AML-193 (cell line): ENCODE results near the gene ART3.

Source experiments
- DNase-seq, 2 experiments: peaks; one replicate each; lab custom pipeline; 2025; lab: John Stamatoyannopoulos, UW

Gene ART3

DNA sequence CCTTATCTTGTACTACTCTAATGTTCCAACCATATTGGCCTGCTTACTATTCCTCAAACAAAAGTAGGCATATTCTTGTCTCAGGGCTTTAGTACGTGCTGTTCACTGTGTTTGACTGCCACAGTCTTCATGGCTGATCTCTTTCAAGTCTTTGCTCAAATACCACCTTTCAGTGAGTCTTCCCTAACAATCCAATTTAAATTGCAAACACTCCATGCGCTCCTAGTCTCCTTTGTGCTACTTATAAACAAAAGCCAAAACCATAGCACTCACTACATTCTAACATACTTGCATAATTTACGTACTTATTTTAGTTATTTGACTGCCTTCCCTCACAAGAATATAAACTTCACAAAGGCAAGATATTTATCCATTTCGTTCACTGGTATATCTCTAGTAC, 1.7 kb upstream of the ART3 start:
- no peak for DNase-seq

GRCh38 chr4:76074993-76075600, 588 bp downstream of the ART3 start:
- DNase-seq = no peak

GRCh38 chr4:76078033-76078613, 3.6 kb downstream of the ART3 start:
- DNase-seq = no peak

- no peak for DNase-seq
Observed at GRCh38 chr4:76083386-76083988, 9.0 kb downstream of the ART3 start.

DNA sequence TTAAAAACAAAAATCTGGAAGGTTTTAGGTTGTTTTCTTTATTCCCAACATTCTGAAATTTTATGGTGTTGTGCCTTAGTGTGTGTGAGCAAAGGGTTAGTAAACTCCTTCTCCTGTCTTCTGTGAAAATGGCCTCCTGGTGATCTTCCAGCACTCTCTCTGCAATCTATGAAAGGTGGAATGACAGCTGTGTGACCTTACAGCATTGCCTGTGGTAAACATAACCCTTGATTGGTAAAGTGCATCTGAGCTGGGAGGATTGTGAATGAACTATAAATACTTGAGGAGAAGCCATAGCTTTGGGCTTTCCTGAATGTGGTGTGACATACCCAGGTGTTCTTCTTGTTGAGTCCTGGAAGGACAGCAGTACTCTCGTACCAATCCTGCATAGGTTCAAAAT, 10.0 kb downstream of the ART3 start:
- no peak for DNase-seq

DNA sequence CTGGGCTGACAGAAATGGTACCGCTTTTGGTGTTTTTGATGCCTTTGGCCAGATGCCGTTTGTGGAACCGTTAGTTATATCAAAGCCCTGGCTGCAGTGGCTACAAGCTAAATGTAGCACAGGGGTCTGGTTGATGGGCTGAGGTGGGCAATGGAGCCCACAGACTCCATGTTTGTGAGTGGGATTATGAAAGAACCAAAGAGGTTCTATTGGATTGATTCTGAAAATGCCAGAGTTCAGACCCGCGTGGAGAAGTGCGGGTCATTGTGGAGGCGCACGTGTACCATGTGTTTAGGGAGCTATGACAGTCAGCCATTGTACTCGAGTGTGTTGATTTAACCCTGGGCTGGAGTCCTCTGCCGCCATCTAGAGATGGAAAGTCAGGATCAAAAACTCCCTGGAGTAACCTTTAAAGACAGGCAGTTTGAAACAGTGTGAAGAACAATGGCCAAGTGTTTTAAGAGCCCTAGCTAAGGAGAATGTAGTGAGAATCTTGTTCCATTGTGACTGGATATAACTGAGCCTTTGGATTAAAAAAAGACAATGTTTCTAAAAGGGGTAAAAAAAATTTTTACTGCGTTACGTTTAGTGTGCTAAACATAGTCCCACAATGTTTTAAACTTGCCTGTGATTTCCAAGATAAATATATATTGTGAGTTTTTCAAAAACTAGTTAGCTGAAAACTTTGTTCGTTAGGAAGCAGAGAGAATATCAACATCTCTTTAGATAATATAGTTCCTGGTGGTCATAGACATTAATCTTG, 12.7 kb downstream of the ART3 start:
- DNase-seq = peak in 1 of 2 experiments; percentile 20

- no peak for DNase-seq
Observed at GRCh38 chr4:76088719-76089118, 14.2 kb downstream of the ART3 start.

GRCh38 chr4:76090241-76090691, 15.8 kb downstream of the ART3 start:
- DNase-seq = peak; percentile 96

DNA sequence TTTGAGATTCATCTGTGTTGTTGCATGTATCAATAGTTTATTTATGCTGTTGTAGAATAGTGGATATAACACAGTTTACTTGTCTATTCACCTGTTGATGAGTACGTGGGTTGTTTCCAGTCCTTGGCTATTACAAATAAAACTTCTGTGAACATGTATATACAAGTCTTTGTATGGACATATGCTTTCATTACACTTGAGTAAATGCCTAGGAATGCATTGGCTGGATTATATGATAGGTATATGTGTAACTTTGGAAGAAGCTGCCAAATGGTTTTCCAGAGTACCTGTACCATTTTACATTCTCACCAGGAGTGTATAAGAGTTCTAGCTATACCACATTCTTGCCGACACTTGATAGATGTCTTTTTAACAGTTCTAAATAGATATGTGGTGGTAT, 16.5 kb downstream of the ART3 start:
- no peak for DNase-seq

- DNase-seq = no peak
Observed at GRCh38 chr4:76095568-76095967, 21.1 kb downstream of the ART3 start.

DNA sequence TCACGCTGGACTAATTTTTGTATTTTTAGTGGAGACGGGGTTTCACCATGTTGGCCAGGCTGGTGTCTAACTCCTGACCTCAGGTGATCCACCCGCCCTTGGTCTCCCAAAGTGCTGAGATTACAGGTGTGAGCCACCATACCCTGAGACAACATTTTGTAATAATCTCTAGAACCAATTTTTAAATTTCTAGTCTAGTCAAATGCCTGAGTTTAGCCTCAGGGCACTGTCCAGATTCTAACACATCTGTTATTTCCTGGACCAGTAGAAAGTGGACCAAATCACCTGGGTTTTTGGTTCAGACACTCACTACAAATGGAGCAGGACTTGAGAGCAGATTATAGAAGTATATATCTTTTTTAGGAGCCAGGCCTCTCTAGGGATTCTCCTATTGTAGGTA, 21.6 kb downstream of the ART3 start:
- DNase-seq = no peak

DNA sequence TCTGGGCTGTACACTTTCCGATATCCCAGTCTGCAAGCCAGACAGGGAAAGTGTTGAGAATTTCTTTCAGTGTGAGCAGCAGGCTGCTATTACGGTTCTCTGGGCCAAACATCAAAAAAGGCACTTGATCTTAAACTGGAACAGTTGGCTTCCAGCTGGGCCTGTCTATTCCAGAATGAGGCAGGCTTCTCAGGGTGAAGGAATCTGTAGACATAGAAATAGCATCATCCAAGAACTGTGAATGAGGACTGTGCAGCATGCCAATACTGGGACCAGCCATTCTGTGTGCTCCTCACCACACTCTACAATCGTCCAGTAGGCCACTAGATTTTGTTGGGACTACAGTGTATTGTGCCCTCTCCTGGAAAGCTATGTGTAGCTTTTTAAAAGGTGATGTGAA, 31.1 kb downstream of the ART3 start:
- DNase-seq = no peak

GRCh38 chr4:76106442-76106841, 31.9 kb downstream of the ART3 start:
- DNase-seq = no peak

GRCh38 chr4:76108467-76109181, 34.1 kb downstream of the ART3 start:
- peak; percentile 40 to 58 for DNase-seq

DNA sequence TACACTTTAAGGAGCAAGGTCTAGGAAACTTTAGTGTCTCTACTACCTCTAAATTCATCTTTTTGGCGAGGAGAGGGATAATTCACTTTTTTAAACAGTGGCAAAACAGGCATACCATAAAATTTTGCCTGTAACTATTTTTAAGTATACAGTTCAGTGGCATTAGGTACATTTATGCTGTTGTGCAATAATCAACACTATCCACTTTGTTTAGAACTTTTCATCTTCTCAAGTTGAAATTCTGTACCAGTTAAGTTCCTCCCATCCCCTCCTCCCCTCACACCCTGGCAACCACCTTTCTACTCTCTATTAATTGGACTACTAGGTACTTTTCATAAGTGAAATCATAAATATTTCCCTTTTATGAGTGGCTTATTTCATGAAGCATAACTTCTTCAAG, 42.3 kb downstream of the ART3 start:
- DNase-seq = no peak

DNA sequence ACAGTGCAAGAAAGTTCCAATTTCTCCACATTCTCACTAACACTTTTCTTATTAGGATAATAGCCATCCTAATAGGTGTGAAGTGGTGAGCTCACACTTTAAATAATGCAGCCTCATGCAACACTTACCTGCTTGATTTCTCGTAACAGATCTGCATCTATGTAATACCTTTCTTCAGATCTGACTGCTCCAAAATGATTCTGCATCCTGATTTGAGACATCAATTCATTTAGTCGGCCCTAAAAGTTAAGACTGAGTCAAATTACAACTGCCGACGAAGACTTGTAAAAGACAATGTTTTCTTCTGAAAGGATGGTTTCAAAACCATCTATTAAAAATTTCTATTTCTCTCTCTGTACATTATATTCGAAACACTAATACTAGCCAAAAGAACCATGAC, 43.0 kb downstream of the ART3 start:
- no peak for DNase-seq

- no peak for DNase-seq
Observed at GRCh38 chr4:76120199-76120598, 45.7 kb downstream of the ART3 start.

- DNase-seq = no peak
Observed at GRCh38 chr4:76125816-76126215, 51.3 kb downstream of the ART3 start.

GRCh38 chr4:76127754-76128153, 53.2 kb downstream of the ART3 start:
- DNase-seq = no peak

DNA sequence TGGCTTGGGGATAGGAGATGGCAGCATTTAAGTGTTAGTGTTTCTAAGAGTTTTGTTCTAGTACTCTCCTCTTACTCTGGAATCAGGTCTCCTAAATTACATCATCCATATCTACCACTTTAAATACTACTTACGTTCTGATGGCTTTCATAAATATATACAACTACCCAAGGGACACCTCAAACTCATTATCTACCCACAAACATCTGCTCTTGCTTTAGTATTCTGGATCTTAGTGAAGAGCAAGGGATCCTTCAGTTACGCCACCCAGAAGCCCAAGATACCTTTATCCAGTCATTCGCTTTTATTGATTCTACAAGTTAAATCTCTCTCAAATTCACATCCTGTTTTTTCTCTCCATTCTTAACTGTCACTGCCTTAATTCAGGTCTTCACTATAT, 66.7 kb downstream of the ART3 start:
- DNase-seq = no peak

GRCh38 chr4:76144546-76144945, 70.0 kb downstream of the ART3 start:
- DNase-seq = no peak

- DNase-seq = peak; percentile 48 to 61
Observed at GRCh38 chr4:76147454-76148141, 73.1 kb downstream of the ART3 start.
